ENCODE measurements around the gene CHD5.

The CHD5 gene

DNA sequence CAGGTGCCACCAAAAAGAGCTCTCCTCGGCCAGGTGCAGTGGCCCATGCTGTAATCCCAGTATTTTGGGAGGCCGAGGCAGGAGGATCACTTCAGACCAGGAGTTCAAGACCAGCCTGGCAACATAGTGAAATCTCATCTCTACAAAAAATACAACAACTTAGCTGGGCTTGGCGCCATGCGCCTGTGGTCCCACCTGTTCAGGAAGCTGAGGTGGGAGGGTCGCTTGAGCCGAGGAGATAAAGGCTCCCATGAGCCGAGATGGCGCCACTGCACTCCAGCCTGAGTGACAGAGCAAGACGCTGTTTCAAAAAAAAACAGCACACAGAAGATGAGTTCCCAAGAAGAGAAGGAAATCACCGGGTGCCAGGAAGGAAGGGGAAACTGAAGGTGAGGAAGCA lies 67.0 kb downstream of the CHD5 start:
- DNase-seq (ENCODE audit: low read depth in 3 of 3), result no peak

DNA sequence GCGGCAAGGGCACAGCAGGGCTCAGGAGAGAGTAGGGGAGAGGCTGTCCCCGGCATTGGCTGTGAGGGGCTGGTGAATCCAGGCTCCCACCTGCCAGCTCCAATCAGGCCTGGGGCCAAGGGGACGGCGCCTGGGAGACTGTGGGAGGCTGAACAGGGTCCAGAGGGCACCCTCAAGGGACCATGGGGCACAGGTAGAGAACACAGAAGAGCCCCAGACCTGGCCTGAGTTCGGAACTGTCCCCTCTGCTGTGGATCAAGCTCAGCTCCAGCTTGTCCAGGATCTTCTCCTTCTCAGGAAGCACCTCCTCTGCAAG lies 67.5 kb downstream of the CHD5 start:
- DNase-seq (ENCODE audit: low read depth in 3 of 3), result no peak

DNA sequence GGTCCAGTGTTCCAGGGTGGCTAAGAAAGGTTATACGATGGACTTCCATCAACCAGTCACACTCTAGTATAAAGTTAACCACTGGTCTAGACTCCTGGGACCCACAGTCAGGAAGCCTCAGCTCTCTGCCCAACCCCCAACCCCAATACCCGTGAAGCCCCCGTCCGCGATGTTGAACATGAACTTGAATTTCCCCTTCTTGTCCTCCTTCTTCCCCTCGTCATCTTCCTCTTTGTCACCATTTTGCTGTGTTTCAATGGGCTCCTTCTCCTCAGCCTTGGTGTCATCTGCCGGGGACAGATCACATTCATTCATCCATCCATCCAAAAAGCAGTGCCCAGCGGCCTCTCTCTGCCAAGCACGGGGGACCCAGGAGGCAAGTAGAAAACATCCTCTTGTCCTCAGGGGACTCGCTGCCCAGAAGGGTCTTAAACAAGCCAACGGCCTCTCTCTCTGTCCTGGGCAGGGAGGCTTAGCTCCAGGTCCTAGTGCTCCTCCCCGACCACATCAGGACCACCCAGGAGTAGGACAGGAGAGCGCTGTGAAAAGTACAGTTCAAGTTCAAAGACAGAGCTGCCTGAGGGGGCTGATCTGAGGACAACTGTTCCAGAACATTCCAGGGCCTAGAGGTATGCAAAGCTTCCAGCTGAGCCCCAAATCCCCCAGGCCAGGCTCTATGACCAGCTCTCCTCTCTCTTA lies 68.0 kb downstream of the CHD5 start:
- DNase-seq (ENCODE audit: low read depth in 3 of 3), result no peak

- no peak for DNase-seq (ENCODE audit: low read depth in 3 of 3)
These were observed 68.5 kb downstream of the CHD5 start for GRCh38 chr1:6111571-6111970.

GRCh38 chr1:6110326-6110725 lies 69.8 kb downstream of the CHD5 start:
- no peak for DNase-seq (ENCODE audit: low read depth in 3 of 3)

DNA sequence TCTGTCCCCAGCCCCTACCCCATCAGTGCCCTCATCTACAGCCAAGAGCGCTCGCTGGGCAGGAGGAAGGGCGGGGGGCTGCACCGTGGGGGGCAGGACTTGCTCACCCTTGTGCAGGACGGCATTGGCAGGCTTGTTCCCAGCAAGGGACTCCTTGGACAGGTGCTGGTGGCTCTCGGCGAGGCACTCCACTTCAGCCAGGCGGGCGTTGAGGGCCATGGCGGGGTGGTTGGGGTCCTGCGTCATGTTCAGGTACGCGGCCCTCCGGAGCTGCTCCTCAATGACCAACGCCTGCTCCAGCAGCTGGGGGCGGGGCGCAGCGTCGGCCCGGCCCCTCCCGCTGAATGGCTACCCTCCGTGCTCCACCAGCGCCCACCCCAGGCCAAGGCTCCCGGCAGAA lies 70.4 kb downstream of the CHD5 start:
- no peak for DNase-seq (ENCODE audit: low read depth in 3 of 3)

DNA sequence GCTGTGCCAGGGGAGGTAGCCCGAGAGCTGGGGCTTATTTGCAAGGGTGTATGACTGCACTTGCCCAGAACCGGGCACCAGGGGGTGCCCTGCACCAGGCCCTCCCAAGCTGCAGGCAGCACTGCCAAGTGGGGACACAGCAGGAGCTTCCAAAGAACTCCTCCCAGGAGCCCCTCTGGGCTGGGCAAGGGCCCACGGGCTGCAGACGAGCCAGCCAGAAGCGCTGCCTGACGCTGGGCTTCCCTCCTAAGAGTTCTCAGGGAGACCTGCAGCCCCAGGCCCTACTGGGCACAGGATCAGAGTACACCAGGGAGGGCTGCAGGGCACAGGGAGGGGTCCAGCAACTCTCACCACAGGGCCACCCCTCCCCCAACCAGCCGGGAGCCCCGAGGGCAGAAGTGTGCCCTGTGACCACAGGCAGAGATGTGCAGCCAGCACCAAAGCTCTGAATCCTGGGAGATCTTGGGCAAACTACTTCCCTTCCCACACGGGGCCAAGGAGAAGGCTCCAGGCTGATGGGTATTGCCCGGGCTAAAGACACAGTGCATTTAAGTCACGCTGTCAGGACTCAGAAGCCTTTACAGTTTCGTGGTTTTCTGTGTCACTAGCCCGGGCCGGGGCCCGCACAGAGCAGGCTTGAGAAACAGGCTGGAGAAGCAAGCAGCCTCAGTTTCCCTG lies 71.0 kb downstream of the CHD5 start:
- peak in 2 of 3 donors; percentile 26 to 32 for DNase-seq (ENCODE audit: low read depth in 3 of 3)

- no peak for DNase-seq (ENCODE audit: low read depth in 3 of 3)
These were observed 71.6 kb downstream of the CHD5 start for GRCh38 chr1:6108476-6108875.

DNA sequence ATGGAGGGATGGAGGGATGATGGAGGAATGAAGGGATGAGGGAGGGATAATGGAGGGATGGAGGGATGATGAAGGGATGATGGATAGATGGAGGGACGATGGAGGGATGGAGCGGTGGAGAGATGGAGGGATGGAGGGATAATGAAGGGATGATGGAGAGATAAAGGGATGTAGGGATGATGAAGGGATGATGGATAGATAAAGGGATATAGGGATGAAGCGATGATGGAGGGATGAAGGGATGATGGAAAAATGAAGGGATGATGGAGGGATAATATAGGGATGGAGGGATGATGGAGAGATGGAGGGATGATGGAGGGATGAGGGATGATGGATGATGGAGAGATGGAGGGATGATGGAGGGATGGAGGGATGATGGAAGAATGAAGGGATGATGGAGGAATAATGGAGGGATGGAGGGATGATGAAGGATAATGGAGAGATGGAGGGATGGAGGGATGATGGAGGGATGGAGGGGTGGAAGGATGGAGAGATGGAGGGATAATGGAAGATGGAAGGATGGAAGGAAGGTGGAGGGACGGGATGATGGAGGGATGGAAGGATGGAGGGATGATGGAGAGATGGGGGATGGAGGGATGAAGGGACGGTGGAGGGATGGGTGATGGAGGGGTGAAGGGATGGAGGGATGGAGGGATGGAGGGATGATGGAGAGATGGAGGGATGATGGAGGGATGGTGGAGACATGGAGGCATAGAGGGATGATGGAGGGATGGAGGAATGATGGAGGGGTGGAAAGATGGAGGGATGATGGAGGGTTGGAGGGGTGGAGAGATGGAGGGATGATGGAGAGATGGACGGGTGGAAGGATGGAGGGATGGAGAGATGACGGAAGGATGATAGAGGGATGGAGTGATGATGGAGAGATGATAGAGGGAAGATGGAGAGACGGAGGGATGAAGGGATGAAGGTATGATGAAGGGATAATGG lies 72.4 kb downstream of the CHD5 start:
- no peak for DNase-seq (ENCODE audit: low read depth in 3 of 3)

DNA sequence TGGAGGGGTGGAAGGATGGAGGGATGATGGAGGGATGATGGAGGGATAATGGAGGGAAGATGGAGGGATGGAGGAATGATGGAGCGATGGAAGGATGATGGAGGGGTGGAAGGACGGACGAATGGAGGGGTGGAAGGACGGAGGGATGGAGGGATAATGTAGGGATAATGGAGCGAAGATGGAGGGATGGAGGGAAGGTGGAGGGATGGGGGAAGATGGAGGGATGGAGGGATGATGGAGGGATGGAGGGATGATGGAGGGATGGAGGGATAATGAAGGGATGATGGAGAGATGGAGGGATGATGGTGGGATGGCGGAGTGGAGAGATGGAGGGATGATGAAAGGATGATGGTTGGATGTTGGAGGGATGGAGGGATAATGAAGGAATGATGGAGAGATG lies 73.1 kb downstream of the CHD5 start:
- DNase-seq (ENCODE audit: low read depth in 3 of 3), result no peak

- DNase-seq (ENCODE audit: low read depth in 3 of 3), result no peak
These were observed 73.8 kb downstream of the CHD5 start for GRCh38 chr1:6106321-6106731.

DNA sequence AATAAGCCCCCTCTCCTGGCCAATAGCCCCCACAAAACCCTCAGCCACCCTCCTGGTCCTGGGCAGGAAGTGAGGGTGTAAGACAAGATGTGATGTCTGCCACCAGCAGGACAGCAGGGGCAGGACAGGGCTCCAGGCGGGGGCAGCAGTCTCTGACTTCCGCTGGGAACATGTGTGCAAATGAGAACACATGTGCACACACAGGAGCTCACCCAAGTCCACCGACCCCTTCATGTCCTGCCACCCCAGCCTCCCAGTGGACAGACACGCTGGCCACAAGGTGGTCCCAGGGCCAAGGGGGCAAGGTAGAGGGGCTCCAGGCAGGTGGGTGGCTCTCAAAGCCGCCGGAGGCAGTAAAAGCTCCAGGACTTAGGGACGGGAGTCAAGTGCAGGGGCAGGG lies 74.4 kb downstream of the CHD5 start:
- DNase-seq (ENCODE audit: low read depth in 3 of 3), result no peak

DNA sequence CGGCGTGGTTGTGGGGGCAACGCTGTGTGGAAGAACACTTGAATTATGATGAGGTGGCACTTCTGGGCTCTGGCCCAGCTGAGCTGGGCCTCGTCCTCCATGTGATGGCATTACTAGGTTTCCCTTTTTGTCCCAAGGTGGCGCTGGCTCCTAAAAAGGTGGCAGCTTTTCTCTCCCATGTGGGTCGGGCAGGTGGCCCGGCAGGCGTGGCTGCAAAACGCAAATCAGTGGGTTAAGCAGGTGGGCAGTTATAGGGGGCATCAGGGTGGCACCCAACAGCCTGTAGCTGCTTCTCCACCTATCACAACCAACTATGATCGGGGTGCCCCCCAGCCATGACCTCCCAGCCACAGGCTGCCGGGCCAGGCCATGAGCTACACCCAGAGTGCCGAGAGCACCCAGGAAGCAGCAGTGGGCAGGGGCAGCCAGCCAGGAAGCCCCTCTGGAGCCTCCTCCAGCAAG lies 74.9 kb downstream of the CHD5 start:
- DNase-seq (ENCODE audit: low read depth in 3 of 3), result no peak

- no peak for DNase-seq (ENCODE audit: low read depth in 3 of 3)
These were observed 75.5 kb downstream of the CHD5 start for GRCh38 chr1:6104631-6105030.

DNA sequence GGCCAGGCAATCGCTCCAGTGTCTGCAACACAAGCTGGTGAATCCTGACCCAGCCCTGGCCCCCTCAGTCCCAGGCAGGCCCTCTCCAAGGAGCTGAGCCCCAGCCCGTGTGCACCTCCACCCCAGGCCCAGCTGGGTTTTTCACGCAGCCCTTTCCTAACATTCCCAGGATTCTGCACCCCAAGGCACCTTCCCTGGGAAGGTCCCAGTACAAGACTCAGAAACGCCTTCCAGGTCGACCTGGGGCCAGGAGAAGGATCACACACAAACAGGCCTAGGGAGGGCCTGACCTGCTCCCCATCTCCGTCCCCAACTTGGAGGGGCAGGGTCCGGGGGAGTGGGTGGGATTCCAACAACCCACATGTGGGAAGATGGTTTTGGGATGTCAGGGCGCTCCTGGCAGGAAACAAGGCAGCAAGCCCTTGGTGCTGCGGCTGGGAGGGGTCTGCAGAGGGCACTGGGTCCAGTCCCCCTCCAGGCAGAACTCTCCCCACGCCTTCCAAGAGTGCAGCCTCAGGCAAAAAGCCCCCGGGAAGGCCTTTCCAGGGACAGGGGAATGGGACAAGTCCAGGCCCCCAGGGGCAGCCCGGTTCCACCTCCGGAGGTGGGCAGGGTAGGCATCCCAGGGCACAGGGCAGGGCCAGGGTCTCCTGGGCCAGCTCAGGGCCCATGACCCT lies 76.1 kb downstream of the CHD5 start:
- DNase-seq (ENCODE audit: low read depth in 3 of 3), result no peak

DNA sequence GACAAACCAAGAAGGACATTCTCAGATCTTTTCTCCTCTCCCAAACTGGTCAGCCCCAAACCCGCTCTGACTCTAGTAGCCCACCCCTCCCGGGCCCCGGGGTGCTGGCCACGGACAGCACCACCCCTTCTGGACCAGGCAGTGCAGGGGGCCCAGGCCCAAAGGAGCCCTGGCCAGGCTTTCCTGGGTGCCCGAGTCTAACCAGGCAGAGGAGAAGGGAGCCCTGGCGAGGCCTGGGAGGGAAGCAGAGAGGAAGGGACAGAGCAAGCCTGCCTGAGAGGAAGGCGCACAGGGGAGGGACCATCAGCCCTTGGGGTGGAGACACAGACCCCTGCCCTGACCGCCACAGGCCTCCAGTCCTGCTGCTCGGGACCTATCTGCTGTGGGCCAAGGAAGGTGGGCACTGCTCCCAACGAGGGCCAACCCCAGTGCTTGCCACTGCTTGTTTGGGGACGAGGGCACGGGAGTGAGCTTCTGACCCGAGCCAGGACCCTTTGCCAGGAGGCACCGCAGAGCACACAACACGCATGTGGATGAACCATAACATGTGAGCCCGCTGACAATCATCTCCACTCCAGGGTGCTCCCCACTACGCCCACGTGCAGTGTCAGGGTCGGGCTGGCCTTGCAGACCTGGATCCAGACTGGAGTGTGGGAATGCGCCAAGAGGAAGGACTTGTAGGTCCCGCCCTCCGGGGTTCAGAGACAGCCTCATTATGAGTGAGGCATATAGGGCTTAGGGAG lies 76.8 kb downstream of the CHD5 start:
- DNase-seq (ENCODE audit: low read depth in 3 of 3), result no peak

GRCh38 chr1:6102532-6102845 lies 77.6 kb downstream of the CHD5 start:
- no peak for DNase-seq (ENCODE audit: low read depth in 3 of 3)

- DNase-seq (ENCODE audit: low read depth in 3 of 3), result no peak
These were observed 78.1 kb downstream of the CHD5 start for GRCh38 chr1:6101826-6102531.

- DNase-seq (ENCODE audit: low read depth in 3 of 3), result no peak
These were observed 79.0 kb downstream of the CHD5 start for GRCh38 chr1:6100861-6101783.
